ENCODE results near the gene TLR4.

TLR4 gene

GRCh38 chr9:117704024-117704575, at the start of gene TLR4:
Gene TLR4 (plus strand): TSS chr9:117704403. CDS start chr9:117704473, 70 bp downstream.
- DNase-seq (ENCODE audit: low spot score) = no peak

- DNase-seq (ENCODE audit: low spot score) = no peak
Observed at GRCh38 chr9:117656002-117656401, 48.2 kb upstream of the TLR4 start.

GRCh38 chr9:117662651-117663050, 41.6 kb upstream of the TLR4 start:
- DNase-seq (ENCODE audit: low spot score) = no peak

- DNase-seq (ENCODE audit: low spot score) = no peak
Observed at GRCh38 chr9:117664419-117664818, 39.8 kb upstream of the TLR4 start.

GRCh38 chr9:117665601-117666385, 38.4 kb upstream of the TLR4 start:
- no peak for DNase-seq (ENCODE audit: low spot score)

- DNase-seq (ENCODE audit: low spot score) = no peak
Observed at GRCh38 chr9:117671468-117671867, 32.7 kb upstream of the TLR4 start.

GRCh38 chr9:117672369-117672768, 31.8 kb upstream of the TLR4 start:
- DNase-seq (ENCODE audit: low spot score) = no peak

- DNase-seq (ENCODE audit: low spot score) = no peak
Observed at GRCh38 chr9:117677572-117677971, 26.6 kb upstream of the TLR4 start.

GRCh38 chr9:117678871-117679270, 25.3 kb upstream of the TLR4 start:
- DNase-seq (ENCODE audit: low spot score) = no peak

GRCh38 chr9:117679416-117679815, 24.8 kb upstream of the TLR4 start:
- no peak for DNase-seq (ENCODE audit: low spot score)

GRCh38 chr9:117681888-117682287, 22.3 kb upstream of the TLR4 start:
- DNase-seq (ENCODE audit: low spot score) = no peak

GRCh38 chr9:117682955-117683710, 21.1 kb upstream of the TLR4 start:
- DNase-seq (ENCODE audit: low spot score) = no peak

- DNase-seq (ENCODE audit: low spot score) = no peak
Observed at GRCh38 chr9:117687532-117687931, 16.7 kb upstream of the TLR4 start.

- DNase-seq (ENCODE audit: low spot score) = no peak
Observed at GRCh38 chr9:117691367-117691766, 12.8 kb upstream of the TLR4 start.

- DNase-seq (ENCODE audit: low spot score) = no peak
Observed at GRCh38 chr9:117696154-117696553, 8.0 kb upstream of the TLR4 start.

GRCh38 chr9:117697046-117697445, 7.2 kb upstream of the TLR4 start:
- DNase-seq (ENCODE audit: low spot score) = no peak

GRCh38 chr9:117703537-117703936, 666 bp upstream of the TLR4 start:
- DNase-seq (ENCODE audit: low spot score) = no peak

- no peak for DNase-seq (ENCODE audit: low spot score)
Observed at GRCh38 chr9:117704597-117704996, 394 bp downstream of the TLR4 start.

GRCh38 chr9:117705386-117705785, 1.2 kb downstream of the TLR4 start:
- DNase-seq (ENCODE audit: low spot score) = no peak

GRCh38 chr9:117706421-117707116, 2.4 kb downstream of the TLR4 start:
- no peak for DNase-seq (ENCODE audit: low spot score)

GRCh38 chr9:117707561-117707960, 3.4 kb downstream of the TLR4 start:
- DNase-seq (ENCODE audit: low spot score) = no peak

- DNase-seq (ENCODE audit: low spot score) = no peak
Observed at GRCh38 chr9:117709936-117710335, 5.7 kb downstream of the TLR4 start.

- no peak for DNase-seq (ENCODE audit: low spot score)
Observed at GRCh38 chr9:117714282-117714681, 10.1 kb downstream of the TLR4 start.
